GM21381 (cell line): ENCODE measurements around the gene HSF2.

Experiments
- ATAC-seq: cut with Tn5 transposase; IDR thresholded peaks from one replicate; pipeline ENCODE4 v1.9.1; 2021; ENCODE audit warnings: mild to moderate bottlenecking, moderate library complexity; ENCODE audit not compliant: unreplicated experiment

HSF2 gene

DNA sequence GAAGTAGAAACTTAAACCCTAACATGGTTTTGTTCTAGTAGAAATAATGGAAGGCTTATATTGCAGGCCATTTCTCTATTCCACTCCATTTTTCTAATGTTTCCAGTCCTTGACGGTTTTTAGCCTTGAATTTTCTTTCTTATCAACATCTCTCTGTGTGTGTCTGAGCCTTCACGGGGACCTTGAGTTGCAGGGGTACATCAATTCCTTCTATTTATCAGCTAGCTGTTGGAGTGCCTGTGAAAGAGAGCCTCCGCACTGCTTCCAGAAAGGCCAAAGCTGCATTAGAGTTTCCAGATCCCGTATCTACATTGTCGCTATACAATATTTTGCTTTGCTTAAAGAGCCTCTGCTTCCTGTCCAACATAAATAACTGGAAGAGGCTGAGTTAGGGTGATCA lies 5.4 kb upstream of the HSF2 start:
- no peak for ATAC-seq

DNA sequence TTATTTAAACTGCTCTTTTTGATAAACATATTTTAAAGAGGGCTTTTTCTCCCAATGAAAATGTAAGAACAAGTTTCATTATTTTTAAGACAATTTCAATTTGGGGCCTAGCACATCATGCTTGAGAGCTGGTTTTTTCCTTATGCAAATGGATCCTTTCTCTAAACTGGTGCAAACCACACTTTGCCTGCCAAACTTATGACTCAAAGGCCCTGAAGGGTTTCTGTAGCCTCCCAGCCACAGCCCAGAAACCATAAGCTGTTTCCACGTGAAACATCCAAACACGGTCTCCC lies 451 bp upstream of the HSF2 start:
- no peak for ATAC-seq

DNA sequence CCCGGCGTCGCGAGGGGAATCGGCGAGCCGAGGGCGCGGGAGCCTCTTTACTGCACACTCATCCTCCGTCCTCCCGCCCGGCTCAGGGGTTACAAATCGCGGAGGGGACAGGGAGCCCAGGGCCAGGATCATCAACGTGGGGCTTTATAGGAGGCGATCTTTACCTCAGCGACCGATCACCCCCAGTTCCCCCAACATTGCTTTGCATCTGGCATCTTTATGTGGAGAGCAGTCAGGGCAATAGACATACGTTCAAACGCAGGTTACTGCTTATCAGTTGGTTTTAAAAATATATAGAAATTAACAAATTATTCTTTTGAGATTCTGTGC lies 634 bp downstream of the HSF2 start:
- peak; percentile 11 for ATAC-seq

DNA sequence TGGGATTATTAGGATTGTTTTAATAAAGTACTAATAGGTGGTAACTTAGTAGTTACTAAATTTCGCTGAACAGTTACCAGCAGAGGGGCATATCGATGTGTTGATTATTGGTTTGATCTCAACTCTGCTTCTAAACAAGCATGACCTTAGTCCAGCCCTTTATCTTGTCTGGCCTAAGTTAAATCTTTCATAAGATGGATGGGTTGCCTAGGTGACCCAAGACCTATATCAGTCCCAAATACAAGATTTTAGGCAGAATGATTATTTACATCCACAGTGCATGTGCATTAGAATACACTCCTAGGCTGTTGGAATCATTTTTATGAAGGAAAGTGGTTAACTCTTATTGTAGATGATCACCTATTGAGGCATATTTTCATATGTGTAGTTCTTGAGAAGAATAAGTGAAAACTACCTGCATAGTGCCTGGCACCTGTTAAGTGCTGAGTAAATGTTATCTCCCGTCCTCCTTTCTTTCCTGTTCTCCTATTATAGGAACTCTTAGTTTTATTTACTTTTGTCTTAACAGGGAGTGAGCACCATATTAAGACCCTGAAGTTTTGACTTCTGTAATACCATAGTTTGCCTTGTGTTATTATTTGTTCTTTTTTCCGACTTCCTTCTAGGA lies 1.1 kb downstream of the HSF2 start:
- ATAC-seq: no peak

DNA sequence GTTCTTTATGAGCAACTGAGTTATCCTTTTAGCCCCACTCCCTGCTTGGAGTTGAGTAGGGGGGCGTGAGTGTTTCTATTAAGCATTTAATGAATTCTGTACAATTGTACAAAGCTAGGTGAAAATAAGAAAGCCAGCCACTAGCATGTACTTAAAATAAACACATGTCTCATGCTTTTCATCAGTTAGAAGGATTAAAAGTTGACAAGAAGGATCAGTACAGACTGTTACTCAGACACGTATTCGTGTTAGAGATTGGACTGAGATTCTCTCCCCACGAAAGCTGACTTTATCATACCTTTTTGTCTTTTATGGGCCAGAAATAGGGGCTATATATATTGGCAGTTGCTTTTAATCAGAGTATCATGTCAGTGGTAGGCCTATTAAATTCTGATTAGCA lies 1.7 kb downstream of the HSF2 start:
- ATAC-seq: no peak

DNA sequence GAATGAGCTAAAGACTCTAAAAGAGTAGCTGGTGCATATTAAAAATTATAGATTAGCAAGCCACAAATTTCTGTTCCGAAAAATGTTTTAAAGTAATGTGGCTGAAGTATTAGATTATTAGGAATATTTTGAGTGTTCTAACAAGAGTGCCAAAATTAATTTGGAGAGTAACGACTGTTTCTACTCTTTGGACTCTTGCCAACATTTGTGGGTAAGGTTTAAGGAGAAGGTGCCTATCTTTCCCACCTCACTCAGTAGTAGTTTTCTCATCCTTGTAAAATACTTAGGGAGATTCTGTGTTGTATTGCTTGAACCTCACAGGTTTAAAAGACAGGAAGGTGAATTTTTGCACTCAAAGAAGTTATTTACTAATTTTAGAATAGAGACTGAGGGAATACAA lies 5.0 kb downstream of the HSF2 start:
- ATAC-seq: no peak

DNA sequence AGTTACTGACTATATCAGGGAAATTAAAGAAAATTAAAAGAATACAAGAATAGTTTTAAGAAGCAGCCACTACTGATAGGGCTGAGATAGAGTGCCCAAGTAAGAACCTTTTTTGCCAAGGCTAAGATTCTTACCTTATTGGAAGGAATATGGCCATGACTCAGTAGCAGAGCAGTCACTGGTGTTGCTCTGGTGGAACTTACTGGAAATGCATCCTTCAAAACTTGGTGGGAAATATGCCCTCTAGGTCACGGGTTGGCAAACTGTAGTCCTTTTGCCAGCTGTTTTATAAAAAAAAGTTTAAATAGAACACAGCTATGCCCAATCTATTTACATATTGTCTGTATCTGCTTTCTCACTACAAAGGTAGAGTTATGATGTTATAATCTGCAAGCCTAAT lies 6.0 kb downstream of the HSF2 start:
- no peak for ATAC-seq

DNA sequence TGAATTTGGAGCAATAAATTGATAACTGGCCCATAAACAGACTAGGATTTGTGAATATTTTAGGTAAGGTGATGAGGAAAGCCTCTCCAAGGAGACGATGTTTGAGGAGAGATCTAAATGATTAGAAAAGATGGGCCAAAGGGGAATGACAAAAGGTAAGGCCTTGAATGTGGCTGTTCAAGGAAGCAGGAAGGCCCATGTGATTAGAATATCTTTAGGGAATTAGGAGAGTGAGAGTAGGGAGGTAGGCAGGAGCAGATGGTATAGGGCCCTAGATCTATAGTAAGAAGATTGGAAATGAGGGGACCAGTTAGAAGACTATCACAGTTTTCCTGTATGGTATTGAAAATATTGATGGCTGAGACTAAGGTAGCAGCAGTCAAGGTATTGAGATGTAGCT lies 6.7 kb downstream of the HSF2 start:
- ATAC-seq: no peak

DNA sequence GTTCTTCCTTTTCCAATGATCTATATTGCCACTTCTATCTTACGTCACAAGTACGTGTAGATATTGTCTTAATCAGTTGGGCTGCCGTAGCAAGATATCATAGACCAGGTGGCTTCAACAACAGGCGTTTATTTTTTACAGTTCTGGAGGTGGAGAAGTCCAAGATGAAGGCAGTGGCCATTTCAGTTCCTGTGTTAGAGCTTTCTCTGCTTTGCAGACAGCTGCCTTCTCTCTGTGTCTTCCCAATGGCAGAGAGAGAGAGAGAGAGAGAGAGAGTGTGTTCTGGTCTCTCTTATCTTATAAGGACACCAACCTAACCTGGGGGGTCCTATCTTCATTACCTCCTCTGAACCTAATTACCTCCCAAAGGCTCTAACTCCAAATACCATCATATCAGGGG lies 8.3 kb downstream of the HSF2 start:
- ATAC-seq: no peak

DNA sequence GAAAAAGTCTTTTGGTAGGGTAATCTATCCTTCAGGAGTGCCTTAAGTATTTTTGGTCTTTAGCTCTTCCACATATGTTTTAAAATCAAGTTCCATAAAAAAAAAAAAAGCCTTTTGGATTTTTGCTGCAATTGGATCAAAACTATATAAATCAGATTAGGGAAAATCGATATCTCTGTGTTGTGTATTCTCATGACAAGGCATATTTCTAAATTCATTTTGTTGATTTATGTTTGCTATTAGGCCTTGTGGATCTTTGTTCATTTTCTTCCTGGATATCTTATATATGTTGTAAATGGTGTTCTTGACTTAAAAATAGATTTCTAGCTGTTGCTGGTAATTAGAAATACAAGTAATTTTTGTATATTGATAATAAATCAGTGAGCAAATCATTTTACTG lies 8.8 kb downstream of the HSF2 start:
- no peak for ATAC-seq

DNA sequence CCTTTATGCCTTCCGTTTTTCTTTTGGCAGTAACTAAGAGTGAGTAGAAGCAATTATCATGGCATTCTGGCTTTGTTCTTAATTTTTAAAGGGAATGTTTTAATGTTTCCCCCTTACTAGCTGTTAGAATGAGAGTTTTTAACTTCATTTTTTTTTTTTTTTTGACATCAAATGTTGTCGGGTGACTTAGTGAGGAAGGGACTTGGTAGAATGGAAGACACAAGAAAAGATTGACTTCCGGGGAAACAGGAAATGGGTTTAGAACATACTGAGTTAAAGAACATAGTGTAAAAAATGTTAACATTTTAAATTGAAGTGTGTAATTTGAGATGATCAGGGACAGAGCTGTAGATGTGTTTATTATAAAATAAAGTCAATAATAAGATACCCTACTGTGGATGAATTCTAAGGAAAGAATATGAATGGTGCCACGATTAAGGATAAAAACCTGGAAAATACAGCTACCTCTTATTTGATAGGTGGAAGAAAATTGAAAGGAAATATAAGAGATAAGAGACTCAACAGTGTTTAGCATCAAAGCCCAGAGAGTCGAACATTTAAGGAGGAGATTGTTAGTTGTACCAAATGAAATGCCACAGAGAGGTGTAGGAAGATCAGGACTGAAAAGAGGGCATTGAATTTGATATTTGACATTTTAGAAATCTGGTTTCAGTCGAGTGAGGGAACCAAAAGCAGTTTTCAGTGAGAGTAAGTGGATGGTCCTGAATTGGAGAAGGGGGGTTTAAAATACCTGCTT lies 9.4 kb downstream of the HSF2 start:
- no peak for ATAC-seq

DNA sequence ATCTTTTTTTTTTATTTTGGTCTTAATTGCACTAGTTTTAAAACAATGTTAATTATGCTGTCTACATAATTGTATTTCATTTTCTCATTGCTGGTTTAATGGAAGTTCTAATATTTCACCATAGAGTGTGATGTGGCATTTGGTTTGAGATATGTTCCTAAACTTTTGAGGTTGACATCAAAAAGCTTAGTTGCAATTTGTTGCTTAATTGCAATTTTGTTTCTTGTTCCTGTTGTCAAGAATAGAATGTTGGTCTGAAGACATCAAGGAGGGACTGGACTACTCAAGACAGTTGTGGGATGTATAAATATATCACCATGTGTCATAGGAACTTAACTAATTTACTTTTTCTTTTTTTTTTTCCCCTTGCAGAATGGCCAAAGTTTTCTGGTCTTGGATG lies 12.5 kb downstream of the HSF2 start:
- ATAC-seq: no peak

DNA sequence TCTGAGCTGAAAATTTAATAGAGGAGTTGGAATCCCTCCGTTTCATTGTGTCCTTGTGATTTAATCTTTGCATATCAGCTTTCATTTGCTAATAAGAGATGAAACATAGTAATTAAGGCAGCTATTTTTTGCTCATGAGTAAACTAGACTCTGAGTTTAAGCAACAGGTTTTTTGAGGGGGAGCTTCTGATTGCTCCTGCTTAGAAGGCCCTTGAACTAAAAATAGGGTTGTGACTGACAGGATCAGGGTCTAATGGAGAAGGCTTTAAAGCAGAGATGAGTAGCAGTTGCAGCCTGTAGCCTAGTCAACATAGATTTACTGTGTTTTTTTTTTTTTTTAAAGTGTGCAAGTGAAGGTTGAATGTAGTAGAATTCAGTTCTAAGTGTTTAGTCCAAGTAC lies 17.4 kb downstream of the HSF2 start:
- ATAC-seq: no peak

DNA sequence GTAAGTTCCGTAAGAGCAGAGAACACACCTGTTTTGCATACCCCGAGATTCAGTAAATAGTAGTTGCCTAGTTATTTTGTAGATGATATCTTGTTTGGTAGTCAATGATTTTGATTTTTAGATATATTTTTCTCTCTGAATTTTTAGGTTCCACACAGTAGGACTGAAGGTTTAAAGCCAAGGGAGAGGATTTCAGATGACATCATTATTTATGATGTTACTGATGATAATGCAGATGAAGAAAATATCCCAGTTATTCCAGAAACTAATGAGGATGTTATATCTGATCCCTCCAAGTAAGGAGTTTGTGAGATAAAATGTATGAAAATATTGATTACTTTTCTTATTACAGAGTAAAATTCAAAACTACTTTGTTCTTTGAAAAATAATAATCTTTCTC lies 22.6 kb downstream of the HSF2 start:
- no peak for ATAC-seq

DNA sequence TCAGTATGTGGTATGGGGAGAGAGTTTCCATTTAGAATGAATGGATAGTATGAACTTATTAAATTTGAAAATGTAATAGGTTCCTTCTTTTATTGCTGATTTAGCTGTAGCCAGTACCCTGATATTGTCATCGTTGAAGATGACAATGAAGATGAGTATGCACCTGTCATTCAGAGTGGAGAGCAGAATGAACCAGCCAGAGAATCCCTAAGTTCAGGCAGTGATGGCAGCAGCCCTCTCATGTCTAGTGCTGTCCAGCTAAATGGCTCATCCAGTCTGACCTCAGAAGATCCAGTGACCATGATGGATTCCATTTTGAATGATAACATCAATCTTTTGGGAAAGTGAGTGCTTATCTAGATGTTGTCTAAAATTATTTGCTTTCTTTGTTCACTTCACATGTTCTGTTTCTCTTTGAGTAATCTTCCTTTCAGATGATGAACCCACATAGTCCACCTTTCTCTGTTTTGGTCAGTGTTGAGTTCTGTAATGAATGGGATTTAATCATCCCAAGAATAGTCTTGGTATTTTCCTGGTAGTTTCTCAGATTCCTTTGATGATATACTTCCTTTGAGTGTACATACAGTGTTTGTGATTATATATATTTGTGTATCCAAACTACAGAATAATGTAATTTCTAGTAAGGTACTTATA lies 23.3 kb downstream of the HSF2 start:
- peak; percentile 82 for ATAC-seq

DNA sequence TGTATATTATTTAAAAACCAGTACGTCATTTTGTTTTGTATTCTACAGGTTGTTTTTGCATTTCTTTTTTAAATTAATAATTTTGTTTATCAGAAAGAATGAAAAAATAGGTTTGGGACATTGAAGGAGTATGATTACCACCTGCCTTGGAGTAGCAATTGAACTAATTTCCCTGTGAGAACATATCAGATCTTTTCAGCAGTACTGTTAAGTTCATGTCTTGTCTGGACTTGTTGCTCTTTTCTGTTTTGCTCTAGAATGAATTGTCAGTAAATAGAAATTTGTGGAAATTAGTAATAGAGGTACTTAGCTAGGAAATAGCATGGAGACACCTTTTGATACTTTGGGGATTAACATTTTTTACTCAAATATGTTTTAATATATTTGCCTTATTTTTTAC lies 24.3 kb downstream of the HSF2 start:
- no peak for ATAC-seq

DNA sequence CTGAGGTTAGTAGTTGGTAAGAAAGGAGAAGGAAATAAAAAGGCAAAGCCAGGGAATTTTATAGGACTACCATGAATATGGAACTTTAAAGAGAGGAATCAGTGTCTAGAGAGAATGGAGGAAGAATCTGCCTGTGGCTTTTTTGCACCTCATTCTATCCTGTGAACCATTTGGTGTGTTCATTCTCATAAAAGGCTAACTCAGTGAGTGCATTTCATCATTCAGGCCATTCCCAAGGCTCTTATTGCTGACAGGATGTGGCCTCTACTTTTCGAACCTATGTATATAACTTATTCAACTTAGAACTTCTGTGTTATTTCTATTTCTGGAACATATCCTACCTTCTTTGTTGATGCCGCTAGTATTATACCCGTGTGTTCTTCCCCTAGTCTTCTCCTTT lies 27.1 kb downstream of the HSF2 start:
- no peak for ATAC-seq

DNA sequence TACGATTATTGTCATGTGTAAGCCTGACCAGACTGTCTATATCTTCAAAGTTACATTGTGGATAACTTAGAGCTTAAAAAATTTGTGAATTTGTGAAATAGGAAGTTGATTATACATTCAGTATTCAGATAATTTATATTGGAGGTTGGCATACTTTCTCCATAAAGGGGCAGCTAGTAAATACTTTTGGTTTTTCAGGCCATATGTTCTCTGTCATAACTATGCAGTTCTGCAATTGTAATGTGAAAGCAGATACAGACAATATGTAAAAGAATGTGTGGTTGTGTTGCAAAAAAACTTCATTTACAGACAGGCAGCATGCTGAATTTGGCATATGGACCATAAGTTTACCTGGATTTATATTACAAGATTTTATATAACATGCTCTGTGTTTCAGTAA lies 29.3 kb downstream of the HSF2 start:
- ATAC-seq: no peak

DNA sequence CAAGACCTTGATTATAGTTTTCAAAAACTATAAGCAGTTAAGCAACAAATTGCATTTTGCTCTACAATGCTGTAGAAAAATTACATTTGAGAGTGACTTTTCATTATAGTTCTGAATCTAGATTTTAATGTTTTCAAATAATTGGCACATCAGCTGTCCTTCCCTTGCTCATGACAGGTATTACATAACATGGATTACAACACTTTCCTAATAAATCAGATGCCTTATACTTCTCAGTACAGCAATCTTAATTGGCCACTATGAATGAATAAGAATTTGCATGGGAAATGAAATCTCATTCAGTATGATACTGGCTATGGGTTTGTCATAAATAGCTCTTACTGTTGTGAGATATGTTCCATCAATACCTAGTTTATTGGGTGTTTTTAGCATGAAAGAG lies 29.9 kb downstream of the HSF2 start:
- ATAC-seq: no peak

DNA sequence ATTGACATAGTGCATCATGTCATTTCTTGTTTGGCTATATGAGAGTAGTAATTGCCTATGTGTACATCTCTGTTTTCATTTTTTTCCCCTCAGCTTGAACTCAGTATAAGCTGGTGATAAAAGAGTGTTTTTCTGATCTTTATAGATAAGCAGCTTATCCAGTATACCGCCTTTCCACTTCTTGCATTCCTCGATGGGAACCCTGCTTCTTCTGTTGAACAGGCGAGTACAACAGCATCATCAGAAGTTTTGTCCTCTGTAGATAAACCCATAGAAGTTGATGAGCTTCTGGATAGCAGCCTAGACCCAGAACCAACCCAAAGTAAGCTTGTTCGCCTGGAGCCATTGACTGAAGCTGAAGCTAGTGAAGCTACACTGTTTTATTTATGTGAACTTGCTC lies 32.3 kb downstream of the HSF2 start:
- ATAC-seq: no peak

DNA sequence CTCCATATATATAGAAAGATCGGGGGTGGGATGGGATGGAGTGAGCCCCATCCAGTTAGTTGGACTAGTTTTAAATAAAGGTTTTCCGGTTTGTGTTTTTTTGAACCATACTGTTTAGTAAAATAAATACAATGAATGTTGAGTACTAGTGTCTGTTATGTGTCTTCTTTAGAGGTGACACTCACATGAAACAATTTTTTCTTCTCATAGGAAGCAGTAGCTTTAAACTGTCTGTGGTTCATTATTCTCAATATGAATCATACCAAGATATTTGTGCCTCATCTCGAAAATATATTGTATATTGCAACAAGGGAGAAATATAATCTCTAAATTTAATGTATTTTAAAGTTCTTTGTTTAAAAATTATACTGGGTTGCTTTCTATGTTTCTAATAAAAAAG lies 33.4 kb downstream of the HSF2 start:
- ATAC-seq: no peak

DNA sequence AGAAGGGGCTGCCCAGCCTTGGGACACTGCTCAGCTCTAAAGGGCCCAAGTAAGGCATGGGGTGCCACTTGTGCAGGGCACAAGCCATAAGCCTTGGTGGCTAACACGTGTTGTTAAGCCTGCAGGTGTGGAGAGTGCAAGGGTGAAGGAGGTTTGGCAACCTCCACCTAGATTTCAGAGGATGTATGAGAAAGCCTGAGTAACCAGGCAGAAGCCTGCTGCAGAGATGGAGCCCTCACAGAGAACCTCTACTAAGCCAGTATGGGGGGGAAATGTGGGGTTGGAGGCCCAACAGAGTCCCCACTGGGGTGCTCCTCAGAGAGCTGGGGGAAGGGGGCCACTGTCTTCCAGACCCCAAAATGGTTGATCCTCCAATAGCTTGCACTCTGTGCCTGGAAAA lies 39.5 kb downstream of the HSF2 start:
- ATAC-seq: no peak

DNA sequence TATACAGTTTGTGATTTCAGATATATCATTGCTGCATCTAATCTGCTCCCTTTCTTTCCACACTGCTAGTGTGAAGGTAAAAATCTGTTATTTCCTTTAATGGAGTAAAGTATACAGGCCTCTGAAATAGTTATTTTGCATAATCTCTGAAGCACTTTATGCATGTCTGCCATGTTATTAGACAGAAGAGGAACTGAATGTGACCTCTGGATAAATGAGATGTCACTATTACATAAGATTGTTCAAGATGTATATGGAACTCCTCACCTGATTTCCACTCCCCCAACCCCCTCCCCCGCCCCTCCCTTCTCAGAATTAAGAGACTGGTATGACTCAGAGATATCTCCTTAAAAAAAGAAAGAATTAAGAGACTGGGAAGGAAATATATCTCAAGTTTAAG lies 45.8 kb downstream of the HSF2 start:
- no peak for ATAC-seq
